IMR-90 (cell line): ENCODE results near the gene HERC5. TPM values are rescaled to one million over a fixed set of nuclear protein-coding genes. Genes with fewer than 3 reads are reported as not detected.

Source experiments
- ATAC-seq: fragments of 200-7000 bp; cut with Tn5 transposase; 2 replicates; pipeline ENCODE4 v1.9.1; 2020; ENCODE audit warnings: low read depth, mild to moderate bottlenecking, moderate library complexity
- BruUV-seq: library from RNA; stranded (reverse); fragments of 400-500 nt; replicated peaks from 2 replicates; lab custom pipeline; 2021; lab: Mats Ljungman, UMichigan
- CTCF ChIA-PET: fragments of 300-600 bp; formaldehyde crosslinking; extraction: SDS; loops from one replicate; lab custom pipeline; 2021; ENCODE audit warnings: antibody characterized with exemption; lab: Yijun Ruan, JAX
- POLR2A ChIA-PET: fragments of 300-600 bp; sonication (Branson Sonifier 250); formaldehyde crosslinking; loops from one replicate; lab custom pipeline; 2022; ENCODE audit warnings: antibody characterized with exemption; ENCODE audit not compliant: unreplicated experiment; lab: Charles Lee
- DNase-seq: peaks from one replicate; pipeline ENCODE4 v3.0.0; 2013
- H2AFZ ChIP-seq: replicated peaks from 2 replicates; pipeline ENCODE3; 2013; ENCODE audit warnings: low read length, mild to moderate bottlenecking; ENCODE audit not compliant: poor library complexity
- H2AK5ac ChIP-seq: 2 replicates; pipeline ENCODE4 v1.6.1; 2013; ENCODE audit warnings: low read depth, low read length, inconsistent platforms
- H2AK9ac ChIP-seq: replicated peaks from 2 replicates; pipeline ENCODE3; 2013; ENCODE audit warnings: mild to moderate bottlenecking, low read depth, low read length, moderate library complexity; ENCODE audit not compliant: poor library complexity
- H2BK120ac ChIP-seq: 2 replicates; pipeline ENCODE4 v1.6.1; 2013; ENCODE audit warnings: low read depth, low read length, inconsistent platforms
- H2BK15ac ChIP-seq: 3 replicates; pipeline ENCODE4 v1.6.1; 2013; ENCODE audit warnings: low read depth, low read length, inconsistent platforms
- H2BK20ac ChIP-seq: 2 replicates; pipeline ENCODE4 v1.6.1; 2013; ENCODE audit warnings: low read depth, mild to moderate bottlenecking, inconsistent platforms, low read length, moderate library complexity
- H2BK5ac ChIP-seq: 2 replicates; pipeline ENCODE4 v1.6.1; 2013; ENCODE audit warnings: mild to moderate bottlenecking, low read depth, low read length, inconsistent platforms; ENCODE audit not compliant: poor library complexity, severe bottlenecking
- H3K14ac ChIP-seq: replicated peaks from 2 replicates; pipeline ENCODE4 v1.6.1; 2013; ENCODE audit warnings: low read depth, low read length, inconsistent platforms
- H3K18ac ChIP-seq: 2 replicates; pipeline ENCODE4 v1.6.1; 2013; ENCODE audit warnings: low read depth, low read length, control low read depth
- H3K23ac ChIP-seq: 2 replicates; pipeline ENCODE4 v1.6.1; 2013; ENCODE audit warnings: low read depth, low read length, inconsistent platforms
- H3K27ac ChIP-seq: 2 replicates; pipeline ENCODE4 v1.5.1; 2013; ENCODE audit warnings: mild to moderate bottlenecking, control low read depth, low read length; ENCODE audit not compliant: insufficient read depth
- H3K27me3 ChIP-seq: 2 replicates; pipeline ENCODE4 v1.6.1; 2013; ENCODE audit warnings: low read length; ENCODE audit not compliant: control insufficient read depth, insufficient read depth
- H3K36me3 ChIP-seq: 2 replicates; pipeline ENCODE4 v1.6.1; 2013; ENCODE audit warnings: low read length, mixed read lengths; ENCODE audit not compliant: control insufficient read depth, insufficient read depth
- H3K4ac ChIP-seq: 2 replicates; pipeline ENCODE4 v1.6.1; 2013; ENCODE audit warnings: low read depth, low read length, inconsistent platforms
- H3K4me1 ChIP-seq: 2 replicates; pipeline ENCODE4 v1.6.1; 2013; ENCODE audit warnings: low read length, mixed read lengths; ENCODE audit not compliant: control insufficient read depth, insufficient read depth
- H3K4me2 ChIP-seq: 2 replicates; pipeline ENCODE4 v1.6.1; 2013; ENCODE audit warnings: low read depth, mild to moderate bottlenecking, control low read depth, low read length, moderate library complexity
- H3K4me3 ChIP-seq: 2 replicates; pipeline ENCODE4 v1.5.1; 2013; ENCODE audit warnings: low read depth, mild to moderate bottlenecking, control low read depth, low read length, moderate library complexity; ENCODE audit not compliant: insufficient read depth
- H3K56ac ChIP-seq: 2 replicates; pipeline ENCODE4 v1.6.1; 2013; ENCODE audit warnings: low read length, inconsistent platforms; ENCODE audit not compliant: insufficient read depth; ENCODE audit errors: extremely low read depth
- H3K79me1 ChIP-seq, 2 experiments: 2 replicates each; pipeline ENCODE4 v1.6.1; 2013; ENCODE audit warnings: low read length in 2 of 2, inconsistent platforms in 1 of 2, low read depth in 1 of 2
- H3K9ac ChIP-seq: 2 replicates; pipeline ENCODE4 v1.6.1; 2013; ENCODE audit warnings: low read depth, low read length, control low read depth
- H3K9me1 ChIP-seq: 2 replicates; pipeline ENCODE4 v1.6.1; 2013; ENCODE audit warnings: low read length, inconsistent platforms; ENCODE audit not compliant: insufficient read depth
- H3K9me3 ChIP-seq: 2 replicates; pipeline ENCODE4 v1.6.1; 2013; ENCODE audit warnings: low read length; ENCODE audit not compliant: control insufficient read depth, insufficient read depth
- H4K20me1 ChIP-seq: 2 replicates; pipeline ENCODE4 v1.6.1; 2013; ENCODE audit warnings: low read length, inconsistent platforms; ENCODE audit not compliant: insufficient read depth
- H4K5ac ChIP-seq: 2 replicates; pipeline ENCODE4 v1.6.1; 2013; ENCODE audit warnings: mild to moderate bottlenecking, low read depth, low read length, control low read depth
- H4K8ac ChIP-seq, 2 experiments: 2 replicates each; pipeline ENCODE4 v1.6.1; 2013; ENCODE audit warnings: low read depth in 2 of 2, low read length in 2 of 2, control low read depth in 1 of 2, inconsistent platforms in 1 of 2
- H4K91ac ChIP-seq: 2 replicates; pipeline ENCODE4 v1.6.1; 2013; ENCODE audit warnings: low read depth, low read length, inconsistent platforms; ENCODE audit not compliant: insufficient read depth
- POLR2A ChIP-seq: IDR thresholded peaks from 2 replicates; pipeline ENCODE4 v1.6.1; 2012; ENCODE audit warnings: mild to moderate bottlenecking, low read depth, low read length
- SMC3 ChIP-seq: fragments of 150-350 bp; IDR thresholded peaks from 2 replicates; pipeline ENCODE4 v1.6.1; 2016; ENCODE audit warnings: low read depth, mild to moderate bottlenecking, antibody characterized with exemption, low read length, moderate library complexity
- WGBS, 2 experiments: methylation state at CpG; one replicate each; pipeline versions ENCODE4 v1.1.5 to v1.1.7; 2013; ENCODE audit warnings: missing lambda C conversion rate in 2 of 2; ENCODE audit not compliant: insufficient read length in 1 of 2; ENCODE audit errors: extremely low coverage in 2 of 2; 5-methylcytosine and 5-hydroxymethylcytosine counted together
- dilution Hi-C: fragments of 300-500 bp; cut with HindIII; formaldehyde crosslinking; loops from one replicate; pipeline ENCODE4 v1.14.3; 2018; ENCODE audit warnings: low sequenced_read_pairs; ENCODE audit not compliant: unreplicated experiment
- in situ Hi-C: fragments of 300-500 bp; cut with MboI; formaldehyde crosslinking; loops from 3 replicates; pipeline ENCODE4 v1.14.3; 2019; ENCODE audit warnings: low sequenced_read_pairs, inconsistent platforms, mixed read lengths
- intact Hi-C: fragments of 100-400 bp; cut with micrococcal nuclease; formaldehyde crosslinking; loops from 2 replicates; pipeline ENCODE4 v1.10.0; 2022
- polyA plus RNA-seq, 3 experiments: library from polyadenylated mRNA; depleted of rRNA; stranded (reverse); fragments of >200 nt; gene quantifications; 2 replicates each; pipeline ENCODE4 v1.2.3, GENCODE V29; 2012; ENCODE audit warnings: low replicate concordance in 1 of 3
- total RNA-seq: library from RNA; depleted of rRNA; stranded (reverse); fragments of >200 nt; gene quantifications from 2 replicates; pipeline ENCODE4 v1.2.3, GENCODE V29; 2012

Gene HERC5
- total and polyA plus RNA-seq, 2 of the 4 experiments (the other 2 are of a cell fraction), result under 0.01 TPM; not detected in 1

DNA sequence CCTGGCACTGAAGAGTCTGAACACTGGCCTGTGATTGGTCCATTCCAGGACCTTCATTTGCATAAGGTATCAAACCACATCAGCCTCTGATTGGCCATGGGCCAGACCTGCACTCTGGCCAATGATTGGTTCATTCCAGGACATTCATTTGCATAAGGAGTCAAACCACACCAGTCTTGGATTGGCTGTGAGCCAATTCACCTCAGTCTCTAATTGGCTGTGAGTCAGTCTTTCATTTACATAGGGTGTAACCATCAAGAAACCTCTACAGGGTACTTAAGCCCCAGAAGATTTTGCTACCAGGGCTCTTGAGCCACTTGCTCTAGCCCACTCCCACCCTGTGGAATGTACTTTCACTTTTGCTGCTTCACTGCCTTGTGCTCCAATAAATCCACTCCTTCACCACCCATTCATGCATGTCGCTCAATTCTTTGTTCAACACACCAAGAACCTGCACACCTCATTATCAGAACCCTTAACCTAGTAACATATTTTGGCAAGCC is 14.2 kb upstream of the HERC5 start:
- no peaks in the 10 kb centered on the region for H4K20me1 ChIP-seq
- H3K79me1 ChIP-seq, result no peaks in the 10 kb centered on the region
- H3K56ac ChIP-seq, result no peak overlapping the region
- no peak overlapping the region for H2BK15ac ChIP-seq
- no peak overlapping the region for H2AK9ac ChIP-seq
- no TSS peak for BruUV-seq
- H2BK20ac ChIP-seq, result no peak overlapping the region
- TF ChIP-seq POLR2A, result no peak
- no peak for TF ChIP-seq SMC3
- no peak overlapping the region for H2BK5ac ChIP-seq
- intact Hi-C loops, result no loop called here
- H3K23ac ChIP-seq, result no peak overlapping the region
- dilution Hi-C loops, result no loop called here
- H2AFZ ChIP-seq, result no peak overlapping the region
- H3K4me2 ChIP-seq, result no peak overlapping the region
- no peak overlapping the region for H4K5ac ChIP-seq
- H4K91ac ChIP-seq, result no peak overlapping the region
- DNase-seq (no peak), ATAC-seq (no peak)
- H3K27ac ChIP-seq, result no peak overlapping the region
- no peak overlapping the region for H2AK5ac ChIP-seq
- no peaks in the 10 kb centered on the region for H3K4me1 ChIP-seq
- H3K9me1 ChIP-seq, result no peaks in the 10 kb centered on the region
- H3K9me3 ChIP-seq, result no peaks in the 10 kb centered on the region
- ChIA-PET CTCF (interaction anchor here (0.6 kb wide), 1 partner anchor 73 kb away, joined by 3 read pairs; no protein-coding TSS in a partner anchor), POLR2A (no interaction called here)
- no peak overlapping the region for H2BK120ac ChIP-seq
- WGBS, 2 experiments, result no CpG with 5 or more reads among the region's 1 CpG
- no peak overlapping the region for H3K18ac ChIP-seq
- H3K36me3 ChIP-seq, result no peaks in the 10 kb centered on the region
- H3K4ac ChIP-seq, result no peak overlapping the region
- no peaks in the 10 kb centered on the region; the same call in 1 of the 2 replicates for H3K27me3 ChIP-seq
- no peak overlapping the region for H3K14ac ChIP-seq
- H3K4me3 ChIP-seq, result no peak overlapping the region
- no peak overlapping the region for H3K9ac ChIP-seq
- no peak overlapping the region for H4K8ac ChIP-seq
- in situ Hi-C loops, result no loop called here
